ENCODE results near the gene RSPRY1. TPM values are rescaled to one million over a fixed set of nuclear protein-coding genes. Genes with fewer than 3 reads are reported as not detected.
A peak's percentile ranks its signal among the peaks of the same experiment; 100 is the strongest.

RSPRY1 gene
- total RNA-seq, 1 donor from 2014 or later: 46.6 TPM

DNA sequence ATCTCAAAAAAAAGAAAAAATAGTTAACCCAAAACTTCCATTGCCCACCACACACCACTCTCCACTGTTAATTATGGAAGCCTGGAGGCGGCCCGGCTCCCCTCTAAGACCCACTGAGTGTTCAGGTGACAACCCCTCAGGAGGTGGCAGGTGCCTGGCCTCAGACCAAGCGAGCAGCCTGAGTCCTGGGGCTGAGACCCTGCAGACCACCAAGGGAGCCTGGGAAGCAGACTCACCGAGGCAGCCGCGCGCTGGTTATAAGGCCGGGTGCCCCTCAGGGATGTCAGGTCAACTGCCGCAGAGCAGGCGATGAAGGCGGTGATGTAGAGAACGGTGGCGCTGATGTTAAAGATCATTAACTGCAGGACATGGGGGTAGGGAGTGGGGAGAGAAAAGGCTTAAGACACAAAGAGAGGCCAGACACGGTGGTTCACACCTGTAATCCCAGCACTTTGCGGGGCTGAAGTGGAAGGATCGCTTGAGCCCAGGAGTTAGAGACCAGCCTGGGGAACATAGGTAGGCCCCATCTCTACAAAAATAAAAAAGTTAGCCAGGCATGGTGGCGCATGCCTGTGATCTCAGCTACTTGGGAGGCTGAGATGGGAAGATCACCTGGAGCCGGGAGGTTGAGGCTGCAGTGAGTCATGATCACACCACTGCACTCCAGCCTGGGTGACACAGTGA lies 72.2 kb downstream of the RSPRY1 start:
- no peak overlapping the region for H2AFZ ChIP-seq (replicated peaks)
- Mint-ChIP-seq H3K27ac (peak overlapping the region; percentile 34), H3K36me3 (peaks cover 4% of the 10 kb centered on the region), H3K27me3 (ENCODE audit: insufficient read depth, low read depth) (peaks cover 4% of the 10 kb centered on the region), H3K9me3 (no peaks in the 10 kb centered on the region), H3K4me3 (peak overlapping the region; percentile 74), H3K4me1 (peaks cover 34% of the 10 kb centered on the region)
- H3K36me3 ChIP-seq: no peaks in the 10 kb centered on the region
- no peak overlapping the region for H3K4me2 ChIP-seq
- H3K27me3 ChIP-seq: no peaks in the 10 kb centered on the region
- peaks cover 22% of the 10 kb centered on the region for H3F3A ChIP-seq (ENCODE audit: low read depth)
- H3K9ac ChIP-seq: no peak overlapping the region
- no peaks in the 10 kb centered on the region for H3K79me2 ChIP-seq (ENCODE audit: low read depth)
- no peak overlapping the region for H3K27ac ChIP-seq
- DNase-seq (ENCODE audit: low spot score): no peak
- H3K9me3 ChIP-seq (ENCODE audit: low read depth): no peaks in the 10 kb centered on the region
- no peaks in the 10 kb centered on the region for H4K20me1 ChIP-seq (ENCODE audit: low read depth)
- TF ChIP-seq, protein P1, sequence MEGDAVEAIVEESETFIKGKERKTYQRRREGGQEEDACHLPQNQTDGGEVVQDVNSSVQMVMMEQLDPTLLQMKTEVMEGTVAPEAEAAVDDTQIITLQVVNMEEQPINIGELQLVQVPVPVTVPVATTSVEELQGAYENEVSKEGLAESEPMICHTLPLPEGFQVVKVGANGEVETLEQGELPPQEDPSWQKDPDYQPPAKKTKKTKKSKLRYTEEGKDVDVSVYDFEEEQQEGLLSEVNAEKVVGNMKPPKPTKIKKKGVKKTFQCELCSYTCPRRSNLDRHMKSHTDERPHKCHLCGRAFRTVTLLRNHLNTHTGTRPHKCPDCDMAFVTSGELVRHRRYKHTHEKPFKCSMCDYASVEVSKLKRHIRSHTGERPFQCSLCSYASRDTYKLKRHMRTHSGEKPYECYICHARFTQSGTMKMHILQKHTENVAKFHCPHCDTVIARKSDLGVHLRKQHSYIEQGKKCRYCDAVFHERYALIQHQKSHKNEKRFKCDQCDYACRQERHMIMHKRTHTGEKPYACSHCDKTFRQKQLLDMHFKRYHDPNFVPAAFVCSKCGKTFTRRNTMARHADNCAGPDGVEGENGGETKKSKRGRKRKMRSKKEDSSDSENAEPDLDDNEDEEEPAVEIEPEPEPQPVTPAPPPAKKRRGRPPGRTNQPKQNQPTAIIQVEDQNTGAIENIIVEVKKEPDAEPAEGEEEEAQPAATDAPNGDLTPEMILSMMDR (IDR thresholded peaks at IDR 0.05): no peak
- TF ChIP-seq EZH2 (IDR thresholded peaks at IDR 0.05) (no peak), EZH2phosphoT487 (IDR thresholded peaks at IDR 0.05) (no peak)
- no peak overlapping the region for H3K4me3 ChIP-seq
- H3K4me1 ChIP-seq: peaks cover 16% of the 10 kb centered on the region

- TF ChIP-seq EZH2 (IDR thresholded peaks at IDR 0.05) (no peak), EZH2phosphoT487 (IDR thresholded peaks at IDR 0.05) (no peak)
- TF ChIP-seq, protein P1 (IDR thresholded peaks at IDR 0.05): no peak
- no peak overlapping the region for H3K4me3 Mint-ChIP-seq
- H3K36me3 Mint-ChIP-seq: peaks cover 4% of the 10 kb centered on the region
- no peak overlapping the region for H3K27ac Mint-ChIP-seq
- H3K4me3 ChIP-seq: no peak overlapping the region
- H3K4me1 Mint-ChIP-seq: peaks cover 34% of the 10 kb centered on the region
- peaks cover 22% of the 10 kb centered on the region for H3F3A ChIP-seq (ENCODE audit: low read depth)
- no peak for DNase-seq (ENCODE audit: low spot score)
- no peak overlapping the region for H3K27ac ChIP-seq
- H3K79me2 ChIP-seq (ENCODE audit: low read depth): no peaks in the 10 kb centered on the region
- H3K27me3 Mint-ChIP-seq (ENCODE audit: insufficient read depth, low read depth): peaks cover 4% of the 10 kb centered on the region
- no peak overlapping the region for H3K9ac ChIP-seq
- no peak overlapping the region for H2AFZ ChIP-seq (replicated peaks)
- H3K4me2 ChIP-seq: no peak overlapping the region
- H3K9me3 Mint-ChIP-seq: no peaks in the 10 kb centered on the region
- no peaks in the 10 kb centered on the region for H3K36me3 ChIP-seq
- H3K9me3 ChIP-seq (ENCODE audit: low read depth): no peaks in the 10 kb centered on the region
- H3K4me1 ChIP-seq: peaks cover 16% of the 10 kb centered on the region
- no peaks in the 10 kb centered on the region for H4K20me1 ChIP-seq (ENCODE audit: low read depth)
- H3K27me3 ChIP-seq: no peaks in the 10 kb centered on the region
Measured at GRCh38 chr16:57258910-57259475, 72.9 kb downstream of the RSPRY1 start.

DNA sequence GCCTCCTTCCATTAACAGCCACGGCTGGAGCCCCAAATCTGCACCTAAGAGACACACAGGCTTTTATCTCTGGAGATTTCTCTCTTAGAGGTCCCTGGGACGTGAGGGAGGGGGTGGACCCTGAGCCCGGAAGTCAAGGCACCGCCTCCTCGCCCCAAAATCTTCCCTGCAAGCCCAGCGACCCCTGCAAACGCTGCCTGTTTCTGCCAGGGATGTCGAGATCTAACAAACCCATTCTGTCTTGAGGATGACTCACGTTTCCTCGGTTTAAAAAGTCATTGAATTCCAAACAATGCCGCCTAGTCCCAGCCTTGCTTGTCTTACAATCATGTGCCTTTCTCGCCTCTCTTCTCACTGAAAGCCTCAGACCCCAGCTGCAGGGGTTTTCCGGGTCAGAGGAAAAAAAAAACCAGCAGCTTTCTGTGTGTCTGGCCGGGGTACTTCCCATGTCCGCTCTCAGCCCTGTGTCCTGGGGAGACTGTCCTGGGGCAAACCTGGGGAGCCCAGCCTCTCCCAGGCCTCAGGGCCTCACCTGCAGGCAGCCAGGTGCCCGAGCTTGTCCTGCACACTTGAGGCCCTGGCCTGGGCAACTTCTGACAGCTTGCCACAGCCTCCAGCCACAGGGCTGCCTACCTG lies 74.3 kb downstream of the RSPRY1 start:
- Histone ChIP-seq H3K4me2 (peak overlapping the region; percentile 73), H3K9me3 (ENCODE audit: low read depth) (no peaks in the 10 kb centered on the region), H3F3A (ENCODE audit: low read depth) (peaks cover 22% of the 10 kb centered on the region), H3K27ac (peak overlapping the region; percentile 86), H3K79me2 (ENCODE audit: low read depth) (no peaks in the 10 kb centered on the region), H3K4me3 (peak overlapping the region; percentile 30), H2AFZ (replicated peaks) (peak overlapping the region; percentile 73), H3K9ac (no peak overlapping the region), H3K36me3 (no peaks in the 10 kb centered on the region), H4K20me1 (ENCODE audit: low read depth) (no peaks in the 10 kb centered on the region), H3K27me3 (no peaks in the 10 kb centered on the region), H3K4me1 (peaks cover 16% of the 10 kb centered on the region)
- no peaks in the 10 kb centered on the region for H3K36me3 Mint-ChIP-seq
- peaks cover 35% of the 10 kb centered on the region for H3K4me1 Mint-ChIP-seq
- no peaks in the 10 kb centered on the region for H3K9me3 Mint-ChIP-seq
- peak overlapping the region; percentile 81 for H3K4me3 Mint-ChIP-seq
- H3K27ac Mint-ChIP-seq: peak overlapping the region; percentile 99
- peak; percentile 87 for DNase-seq (ENCODE audit: low spot score)
- TF ChIP-seq EZH2 (IDR thresholded peaks at IDR 0.05) (no peak), EZH2phosphoT487 (IDR thresholded peaks at IDR 0.05) (no peak)
- TF ChIP-seq, protein P1 (IDR thresholded peaks at IDR 0.05): no peak
- peaks cover 4% of the 10 kb centered on the region for H3K27me3 Mint-ChIP-seq (ENCODE audit: insufficient read depth, low read depth)

Measured in neural progenitor cell (in vitro differentiated cells).